Suprapubic skin (tissue), 4 donors: ENCODE measurements around the gene TEX26. TPM values are rescaled to one million over a fixed set of nuclear protein-coding genes. Genes with fewer than 3 reads are reported as not detected.

Source experiments
- DNase-seq, 2 donors: peaks; one replicate each; pipeline ENCODE4 v3.0.0-alpha.2; 2019; ENCODE audit warnings: low spot score in 2 of 2
- H3K27ac ChIP-seq: fragments of 200-600 bp; sonication (generic); one replicate; pipeline ENCODE4 v1.5.1; 2019
- H3K27me3 ChIP-seq: fragments of 200-600 bp; sonication (generic); one replicate; pipeline ENCODE4 v1.5.1; 2019
- H3K36me3 ChIP-seq: fragments of 200-600 bp; sonication (generic); one replicate; pipeline ENCODE4 v1.5.1; 2019
- H3K4me1 ChIP-seq: fragments of 200-600 bp; sonication (generic); one replicate; pipeline ENCODE4 v1.5.1; 2019
- H3K4me3 ChIP-seq: fragments of 200-600 bp; sonication (generic); one replicate; pipeline ENCODE4 v1.5.1; 2019; ENCODE audit warnings: mild to moderate bottlenecking
- H3K9me3 ChIP-seq: fragments of 200-600 bp; sonication (generic); one replicate; pipeline ENCODE4 v1.5.1; 2019
- EP300 ChIP-seq: sonication (generic); formaldehyde crosslinking; IDR thresholded peaks from one replicate; pipeline ENCODE4 v1.6.1; 2017; ENCODE audit warnings: antibody characterized with exemption
- POLR2A ChIP-seq, 2 donors: fragments of 450-650 bp; IDR thresholded peaks; one replicate each; pipeline ENCODE4 v1.6.1; 2017; ENCODE audit warnings: antibody characterized with exemption in 2 of 2, mild to moderate bottlenecking in 2 of 2, moderate library complexity in 2 of 2
- POLR2AphosphoS5 ChIP-seq, 3 donors: sonication (generic); formaldehyde crosslinking; IDR thresholded peaks; one replicate each; pipeline ENCODE4 v1.6.1; 2017; ENCODE audit warnings: antibody characterized with exemption in 3 of 3
- WGBS: methylation state at CpG from one replicate; pipeline ENCODE4 v1.1.5; 2018; 5-methylcytosine and 5-hydroxymethylcytosine counted together
- total RNA-seq, 4 donors: library from RNA; depleted of rRNA; stranded (reverse); fragments of >200 nt; gene quantifications; one replicate each; pipeline ENCODE4 v1.1.0, GENCODE V29; 2016
- TF ChIP-seq, protein P1 (sequence below), 2 donors: fragments of 200-600 bp in 1 of 2; fragments of 450-650 bp in 1 of 2; sonication (generic) in 1 of 2; IDR thresholded peaks; one replicate each; pipeline ENCODE4 v1.5.1; 2016 to 2019; ENCODE audit warnings: antibody characterized with exemption in 2 of 2, mild to moderate bottlenecking in 1 of 2, moderate library complexity in 1 of 2

The TEX26 gene
- total RNA-seq: not detected

DNA sequence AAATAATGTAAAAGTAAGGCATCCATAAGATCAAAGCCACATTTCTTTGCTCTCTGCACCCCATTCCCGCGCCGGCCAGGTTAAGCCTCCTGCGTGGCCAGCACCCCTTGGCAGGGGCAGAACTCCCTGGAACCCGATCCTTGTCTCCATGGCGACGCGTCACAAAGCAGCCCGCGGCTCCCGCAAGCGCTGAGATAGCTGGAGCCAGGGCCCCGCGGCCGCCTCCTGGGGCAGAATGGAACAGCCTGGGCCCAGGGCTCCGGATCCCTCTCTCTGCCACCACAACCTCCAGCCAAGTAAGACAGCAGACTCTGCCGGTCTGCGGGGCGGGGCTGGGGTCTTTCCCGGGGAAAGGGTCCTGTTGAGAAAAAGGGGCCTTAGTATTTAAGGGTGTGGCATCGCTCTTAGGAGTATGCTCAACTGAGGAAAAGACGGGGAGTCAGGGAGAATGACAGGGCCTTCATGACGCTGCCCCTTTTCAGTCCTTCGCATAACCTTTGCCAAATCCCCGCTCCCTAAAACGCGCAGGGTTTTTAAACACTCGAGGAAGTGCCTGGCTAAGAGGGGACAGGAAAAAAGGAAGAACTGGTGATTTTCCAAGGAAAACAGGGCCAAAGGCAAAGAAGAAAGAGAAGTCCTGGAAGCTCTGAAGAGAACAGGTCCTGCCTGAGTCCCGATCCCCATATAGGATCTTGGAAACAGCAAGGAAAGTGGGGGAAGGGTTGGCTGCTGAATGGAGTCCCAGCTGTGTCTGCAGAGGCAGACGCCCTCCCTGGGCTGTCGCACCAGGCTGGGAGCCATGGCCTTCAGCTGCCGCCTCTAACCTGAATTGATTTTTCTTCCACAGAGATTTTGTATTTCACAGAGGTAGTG is at the start of gene TEX26:
TSS of gene TEX26 (plus strand) at position 176 of the 873 bp plus-strand sequence. CDS start at position 236, 60 bp downstream.
- Histone ChIP-seq H3K9me3 (no peaks in the 10 kb centered on the region), H3K36me3 (no peaks in the 10 kb centered on the region), H3K27ac (no peak within 1 kb of the TSS), H3K4me1 (peaks cover 7% of the 10 kb centered on the region), H3K4me3 (no peak within 1 kb of the TSS), H3K27me3 (peaks cover 10% of the 10 kb centered on the region)
- TF ChIP-seq POLR2AphosphoS5 (IDR thresholded peaks at IDR 0.05) (no peak), EP300 (no peak), POLR2A (IDR thresholded peaks at IDR 0.05) (no peak)
- TF ChIP-seq, protein P1, sequence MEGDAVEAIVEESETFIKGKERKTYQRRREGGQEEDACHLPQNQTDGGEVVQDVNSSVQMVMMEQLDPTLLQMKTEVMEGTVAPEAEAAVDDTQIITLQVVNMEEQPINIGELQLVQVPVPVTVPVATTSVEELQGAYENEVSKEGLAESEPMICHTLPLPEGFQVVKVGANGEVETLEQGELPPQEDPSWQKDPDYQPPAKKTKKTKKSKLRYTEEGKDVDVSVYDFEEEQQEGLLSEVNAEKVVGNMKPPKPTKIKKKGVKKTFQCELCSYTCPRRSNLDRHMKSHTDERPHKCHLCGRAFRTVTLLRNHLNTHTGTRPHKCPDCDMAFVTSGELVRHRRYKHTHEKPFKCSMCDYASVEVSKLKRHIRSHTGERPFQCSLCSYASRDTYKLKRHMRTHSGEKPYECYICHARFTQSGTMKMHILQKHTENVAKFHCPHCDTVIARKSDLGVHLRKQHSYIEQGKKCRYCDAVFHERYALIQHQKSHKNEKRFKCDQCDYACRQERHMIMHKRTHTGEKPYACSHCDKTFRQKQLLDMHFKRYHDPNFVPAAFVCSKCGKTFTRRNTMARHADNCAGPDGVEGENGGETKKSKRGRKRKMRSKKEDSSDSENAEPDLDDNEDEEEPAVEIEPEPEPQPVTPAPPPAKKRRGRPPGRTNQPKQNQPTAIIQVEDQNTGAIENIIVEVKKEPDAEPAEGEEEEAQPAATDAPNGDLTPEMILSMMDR (IDR thresholded peaks at IDR 0.05): no peak
- no peak for DNase-seq
- WGBS: 32% methylated on average over 30 of the region's 32 CpGs

DNA sequence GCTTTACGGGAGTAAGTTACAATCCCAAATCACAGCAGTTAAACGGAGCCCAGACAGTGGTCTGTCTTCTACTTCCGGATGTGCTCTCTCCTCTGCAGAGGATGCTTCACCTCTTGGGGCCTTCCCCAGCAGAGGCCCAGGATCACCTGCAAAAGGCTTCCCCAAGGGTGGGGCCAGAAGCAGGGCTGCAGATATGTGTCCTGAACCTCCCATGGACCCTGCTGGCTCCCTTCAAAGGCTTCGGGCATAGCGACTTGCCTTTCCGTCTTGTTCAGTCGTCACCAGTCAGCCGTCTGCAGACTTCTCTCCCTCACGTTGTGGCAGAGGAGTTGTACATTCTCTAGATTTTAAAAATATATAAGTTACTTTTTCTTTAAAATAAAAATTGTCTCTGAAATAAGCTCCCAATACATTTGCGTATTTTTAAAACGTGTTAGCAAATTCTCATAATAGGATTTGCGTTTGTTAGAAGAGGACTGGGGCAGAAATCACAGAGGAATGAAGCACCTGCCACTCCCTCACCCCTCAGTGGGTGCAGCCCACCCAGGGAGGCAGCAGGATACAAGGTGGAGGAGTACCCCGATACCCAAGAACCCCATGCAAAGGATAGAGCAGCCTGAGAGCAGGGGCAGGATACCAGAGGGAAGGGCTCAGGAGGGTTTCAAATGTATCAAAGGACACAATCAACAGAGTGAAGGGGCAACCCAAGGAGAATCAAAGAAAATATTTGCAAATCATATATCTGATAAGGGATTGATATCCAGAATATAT is 49.3 kb upstream of the TEX26 start:
- peak overlapping the region; percentile 86 for H3K27ac ChIP-seq
- no peak for TF ChIP-seq EP300
- H3K27me3 ChIP-seq: no peaks in the 10 kb centered on the region
- no peak for DNase-seq
- peaks cover 23% of the 10 kb centered on the region for H3K4me1 ChIP-seq
- H3K9me3 ChIP-seq: no peaks in the 10 kb centered on the region
- H3K36me3 ChIP-seq: no peaks in the 10 kb centered on the region
- WGBS: 79% methylated on average over 13 of the region's 13 CpGs
- no peak overlapping the region for H3K4me3 ChIP-seq

DNA sequence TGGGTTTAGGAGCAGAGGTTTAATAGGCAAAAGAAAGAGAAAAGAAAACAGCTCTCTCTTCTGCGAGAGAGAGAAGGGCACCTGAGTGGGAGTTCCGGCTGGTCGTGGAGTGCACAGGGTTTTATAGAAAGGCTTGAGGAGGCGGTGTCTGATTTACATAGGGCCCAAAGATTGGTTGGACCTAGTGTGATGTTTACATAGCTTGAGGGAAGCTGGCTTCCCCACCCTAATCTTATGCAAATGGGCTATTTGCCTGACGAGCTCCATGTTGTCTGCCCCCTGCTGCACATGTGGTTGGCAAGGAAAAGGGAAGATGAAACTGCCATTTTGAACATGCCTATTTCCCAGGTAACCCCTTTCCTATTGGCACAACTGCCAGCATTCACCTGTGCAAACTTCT is 47.9 kb upstream of the TEX26 start:
- TF ChIP-seq EP300 (no peak), POLR2A (IDR thresholded peaks at IDR 0.05) (no peak), POLR2AphosphoS5 (IDR thresholded peaks at IDR 0.05) (no peak)
- TF ChIP-seq, protein P1 (IDR thresholded peaks at IDR 0.05): no peak
- no peak for DNase-seq
- WGBS: 76% methylated on average over 5 of the region's 5 CpGs

DNA sequence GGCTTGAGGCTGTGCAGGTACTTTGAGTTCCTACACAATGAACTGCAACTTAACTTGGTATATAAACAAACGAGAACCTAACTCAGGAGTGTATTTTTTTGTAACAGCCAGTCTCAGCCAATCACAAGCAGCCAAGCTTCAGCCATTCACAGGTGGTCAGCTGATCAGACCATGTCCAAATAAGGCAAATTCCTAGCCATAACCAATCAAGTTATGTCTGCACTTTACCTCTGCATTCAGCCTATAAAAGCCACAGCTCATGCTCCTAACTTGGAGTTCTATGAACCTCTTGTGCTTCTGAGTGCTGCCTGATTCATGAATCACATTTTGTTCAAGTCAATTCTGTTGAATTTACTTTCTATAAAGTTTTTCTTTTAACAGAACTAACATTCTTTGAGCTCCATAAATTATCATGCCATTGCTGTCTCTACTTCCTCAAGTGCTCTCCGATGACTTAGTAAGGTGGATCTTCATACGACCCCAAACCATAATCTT is 43.2 kb upstream of the TEX26 start:
- 93% methylated on average over 3 of the region's 3 CpGs for WGBS
- Histone ChIP-seq H3K9me3 (no peaks in the 10 kb centered on the region), H3K4me1 (no peaks in the 10 kb centered on the region), H3K4me3 (no peak overlapping the region), H3K27ac (no peak overlapping the region), H3K36me3 (no peaks in the 10 kb centered on the region), H3K27me3 (peaks cover 4% of the 10 kb centered on the region)
- no peak for DNase-seq
- no peak for TF ChIP-seq POLR2A (IDR thresholded peaks at IDR 0.05)
- no peak for TF ChIP-seq EP300
- no peak for TF ChIP-seq POLR2AphosphoS5 (IDR thresholded peaks at IDR 0.05)
- TF ChIP-seq, protein P1 (IDR thresholded peaks at IDR 0.05): no peak

More for the DNA sequence above, 47.9 kb upstream of the TEX26 start:
- no peak overlapping the region for H3K4me3 ChIP-seq
- H3K27ac ChIP-seq: no peak overlapping the region
- peaks cover 21% of the 10 kb centered on the region for H3K4me1 ChIP-seq
- H3K36me3 ChIP-seq: no peaks in the 10 kb centered on the region
- H3K9me3 ChIP-seq: no peaks in the 10 kb centered on the region
- H3K27me3 ChIP-seq: no peaks in the 10 kb centered on the region

DNA sequence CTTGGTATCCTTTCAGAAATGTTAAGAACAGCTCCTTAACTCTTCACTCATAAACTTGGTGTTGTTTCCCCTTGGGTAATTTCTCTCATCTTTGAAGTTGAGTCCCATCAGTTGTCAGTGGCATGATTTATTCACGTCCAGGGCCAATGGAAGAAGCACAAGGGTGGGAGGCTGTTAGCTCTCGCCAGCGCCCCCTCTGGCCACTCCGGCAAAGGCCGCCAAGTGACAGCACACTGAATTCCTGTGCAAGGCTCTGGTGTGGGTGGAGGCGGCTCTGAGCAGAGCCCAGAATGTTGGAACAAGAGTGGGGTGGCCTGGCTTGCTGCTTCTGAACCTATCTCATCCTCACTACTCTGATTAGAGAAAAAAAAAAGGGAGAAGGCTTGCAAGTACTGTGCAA is 39.5 kb upstream of the TEX26 start:
- Histone ChIP-seq H3K4me3 (no peak overlapping the region), H3K9me3 (no peaks in the 10 kb centered on the region), H3K27me3 (peaks cover 4% of the 10 kb centered on the region), H3K36me3 (no peaks in the 10 kb centered on the region), H3K27ac (no peak overlapping the region), H3K4me1 (peaks cover 7% of the 10 kb centered on the region)
- WGBS: 42% methylated on average over 6 of the region's 6 CpGs
- TF ChIP-seq POLR2A (IDR thresholded peaks at IDR 0.05) (no peak), EP300 (no peak), POLR2AphosphoS5 (IDR thresholded peaks at IDR 0.05) (no peak)
- TF ChIP-seq, protein P1 (IDR thresholded peaks at IDR 0.05): peak; percentile 26 to 63
- peak; percentile 87 to 89 for DNase-seq
